Measurements from ENCODE around the gene PTTG1IP. TPM values are rescaled to one million over a fixed set of nuclear protein-coding genes. Genes with fewer than 3 reads are reported as not detected.

The PTTG1IP gene
- total RNA-seq, 1 donor: 245 TPM

DNA sequence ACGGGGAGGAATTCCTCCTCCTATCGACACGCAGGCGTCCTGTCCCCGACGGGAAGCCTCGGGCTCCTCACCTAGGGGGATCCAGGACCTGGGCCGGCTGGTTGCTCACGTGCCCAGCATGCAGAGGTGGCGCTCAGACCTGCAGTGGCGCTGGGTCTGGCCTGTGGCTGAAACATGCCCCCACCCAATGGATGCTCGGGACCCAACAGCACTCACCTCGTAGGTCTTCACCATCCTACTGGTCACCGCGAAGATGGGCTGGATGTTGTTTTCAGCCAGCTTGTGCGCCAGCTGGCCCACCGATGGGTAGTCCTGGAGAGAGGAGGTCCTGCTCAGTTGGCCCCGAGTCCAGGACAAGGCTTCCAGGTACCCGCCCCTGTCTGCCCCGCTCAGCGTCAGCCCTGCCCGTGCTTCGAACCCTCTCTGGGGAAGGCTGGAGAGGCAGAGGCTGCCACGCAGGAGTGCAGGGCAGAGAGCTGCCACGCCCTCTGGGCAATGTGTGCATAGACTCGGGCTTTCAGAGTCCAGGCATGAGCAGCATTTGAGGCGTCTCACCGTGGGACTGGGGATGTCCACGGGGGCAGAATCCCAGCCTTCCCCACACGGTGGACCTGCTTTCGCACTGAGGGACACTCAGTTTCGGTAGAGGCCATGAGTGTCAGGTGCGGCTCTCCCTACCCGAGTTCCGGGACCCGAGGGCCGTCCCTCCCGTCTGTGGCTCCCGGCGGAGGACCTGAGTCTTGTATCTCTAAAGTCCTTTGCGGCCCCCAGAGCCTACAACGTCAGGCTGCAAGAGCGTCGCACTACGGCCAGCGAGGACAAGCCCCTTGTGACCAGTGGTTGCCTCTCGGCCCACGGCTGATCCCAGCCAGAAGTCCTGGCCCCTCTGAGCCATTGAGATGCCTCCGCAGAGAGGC, 25.6 kb upstream of the PTTG1IP start:
- TF ChIP-seq, protein P1, sequence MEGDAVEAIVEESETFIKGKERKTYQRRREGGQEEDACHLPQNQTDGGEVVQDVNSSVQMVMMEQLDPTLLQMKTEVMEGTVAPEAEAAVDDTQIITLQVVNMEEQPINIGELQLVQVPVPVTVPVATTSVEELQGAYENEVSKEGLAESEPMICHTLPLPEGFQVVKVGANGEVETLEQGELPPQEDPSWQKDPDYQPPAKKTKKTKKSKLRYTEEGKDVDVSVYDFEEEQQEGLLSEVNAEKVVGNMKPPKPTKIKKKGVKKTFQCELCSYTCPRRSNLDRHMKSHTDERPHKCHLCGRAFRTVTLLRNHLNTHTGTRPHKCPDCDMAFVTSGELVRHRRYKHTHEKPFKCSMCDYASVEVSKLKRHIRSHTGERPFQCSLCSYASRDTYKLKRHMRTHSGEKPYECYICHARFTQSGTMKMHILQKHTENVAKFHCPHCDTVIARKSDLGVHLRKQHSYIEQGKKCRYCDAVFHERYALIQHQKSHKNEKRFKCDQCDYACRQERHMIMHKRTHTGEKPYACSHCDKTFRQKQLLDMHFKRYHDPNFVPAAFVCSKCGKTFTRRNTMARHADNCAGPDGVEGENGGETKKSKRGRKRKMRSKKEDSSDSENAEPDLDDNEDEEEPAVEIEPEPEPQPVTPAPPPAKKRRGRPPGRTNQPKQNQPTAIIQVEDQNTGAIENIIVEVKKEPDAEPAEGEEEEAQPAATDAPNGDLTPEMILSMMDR (IDR thresholded peaks at IDR 0.05; ENCODE audit: insufficient read depth, low read depth, low read length): no peak
- DNase-seq (ENCODE audit: low read depth): no peak
- no peak overlapping the region for H3K4me3 ChIP-seq (ENCODE audit: low read depth, low read length)

DNA sequence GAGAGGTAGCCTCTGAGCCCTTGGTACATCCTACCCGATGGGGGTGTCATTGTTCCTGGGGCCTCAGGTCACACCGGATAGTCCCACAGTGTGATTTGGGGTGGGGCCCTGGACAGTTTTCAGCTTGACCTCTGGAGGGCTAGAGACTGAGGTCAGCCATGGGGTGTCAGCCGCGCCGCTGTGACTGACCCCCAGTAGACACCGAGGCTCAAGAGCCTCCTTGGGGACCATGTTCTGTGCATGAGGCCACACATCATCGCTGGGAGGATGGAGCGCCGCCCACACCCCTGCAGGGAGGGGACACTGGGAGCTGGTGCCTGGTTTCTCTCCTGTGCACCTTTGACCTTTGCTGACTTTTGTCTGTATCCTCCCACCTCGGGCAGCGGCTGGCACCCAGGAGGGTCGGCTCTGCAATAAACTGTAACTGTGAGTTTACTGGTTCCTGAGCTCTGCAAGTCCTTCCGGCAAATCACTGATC, 24.6 kb upstream of the PTTG1IP start:
- TF ChIP-seq, protein P1 (IDR thresholded peaks at IDR 0.05; ENCODE audit: insufficient read depth, low read depth, low read length): no peak
- DNase-seq (ENCODE audit: low read depth): no peak
- no peak overlapping the region for H3K4me3 ChIP-seq (ENCODE audit: low read depth, low read length)

DNA sequence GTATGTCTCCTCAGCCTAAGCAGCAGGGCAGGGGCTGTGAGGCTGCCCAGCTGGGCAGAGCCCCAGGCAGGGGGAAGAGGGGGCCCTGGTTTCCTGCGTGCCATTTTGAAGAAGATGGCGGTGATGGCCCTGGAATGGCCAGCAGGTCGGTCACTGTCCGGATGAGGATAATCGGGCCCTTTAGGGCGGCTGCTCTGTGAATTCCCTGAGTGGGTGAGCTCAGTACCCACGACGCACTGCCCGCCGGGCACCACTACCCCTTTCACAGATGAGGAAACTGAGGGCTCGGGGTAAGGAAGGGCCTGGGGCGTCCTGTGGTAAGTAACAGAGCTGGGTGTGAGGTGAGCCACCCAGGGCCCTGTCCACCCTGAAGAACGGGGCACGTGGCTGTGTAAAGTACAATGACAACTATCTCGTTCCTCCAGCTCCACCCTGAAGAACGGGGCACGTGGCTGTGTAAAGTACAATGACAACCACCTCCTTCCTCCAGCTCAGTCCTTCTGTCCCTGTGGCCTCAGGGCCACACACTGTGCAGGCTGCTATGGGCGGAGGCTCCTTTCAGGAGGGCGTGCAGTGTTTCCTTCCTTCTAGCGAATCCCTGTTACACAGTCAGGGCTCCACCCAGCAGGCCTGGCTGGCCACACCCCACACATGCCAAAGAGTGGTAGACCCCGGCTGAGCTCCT, 24.0 kb upstream of the PTTG1IP start:
- H3K4me3 ChIP-seq (ENCODE audit: low read depth, low read length): no peak overlapping the region
- no peak for DNase-seq (ENCODE audit: low read depth)
- TF ChIP-seq, protein P1 (IDR thresholded peaks at IDR 0.05; ENCODE audit: insufficient read depth, low read depth, low read length): no peak

DNA sequence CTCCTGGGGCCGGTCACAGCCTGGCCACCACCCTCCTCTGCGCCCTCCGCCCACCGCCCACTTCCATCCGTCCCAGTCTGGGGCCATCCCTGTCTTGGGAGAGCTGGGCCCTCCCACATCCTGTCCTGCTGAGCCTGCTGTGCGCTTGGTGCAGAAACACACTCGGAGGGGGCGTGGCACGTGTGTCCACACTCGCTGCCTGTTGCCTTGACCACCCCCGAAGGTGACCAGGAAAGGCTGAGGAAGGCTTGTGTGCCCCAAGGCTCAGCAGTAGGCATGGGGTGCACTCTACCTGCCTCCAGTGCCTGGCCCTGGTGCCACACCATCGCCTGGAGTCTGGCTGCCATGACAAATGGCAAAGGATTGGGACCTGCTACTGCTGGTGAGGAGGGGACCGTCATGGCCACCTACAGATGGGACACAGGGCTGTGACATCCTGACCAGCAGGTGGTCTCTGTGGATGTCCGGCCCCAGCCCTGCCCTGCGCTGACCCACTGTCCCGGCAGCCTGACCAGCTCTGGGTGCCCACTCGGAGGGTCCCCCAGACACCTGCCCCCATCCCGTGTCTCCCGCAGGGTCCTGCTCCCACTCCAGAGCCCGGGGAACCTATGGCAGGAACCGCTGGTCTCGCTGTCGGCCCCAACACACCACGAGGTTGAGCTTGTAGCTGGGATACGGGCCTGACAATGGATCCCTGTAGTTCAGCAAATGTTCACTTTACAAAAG, 23.2 kb upstream of the PTTG1IP start:
- no peak overlapping the region for H3K4me3 ChIP-seq (ENCODE audit: low read depth, low read length)
- DNase-seq (ENCODE audit: low read depth): no peak
- TF ChIP-seq, protein P1 (IDR thresholded peaks at IDR 0.05; ENCODE audit: insufficient read depth, low read depth, low read length): no peak

DNA sequence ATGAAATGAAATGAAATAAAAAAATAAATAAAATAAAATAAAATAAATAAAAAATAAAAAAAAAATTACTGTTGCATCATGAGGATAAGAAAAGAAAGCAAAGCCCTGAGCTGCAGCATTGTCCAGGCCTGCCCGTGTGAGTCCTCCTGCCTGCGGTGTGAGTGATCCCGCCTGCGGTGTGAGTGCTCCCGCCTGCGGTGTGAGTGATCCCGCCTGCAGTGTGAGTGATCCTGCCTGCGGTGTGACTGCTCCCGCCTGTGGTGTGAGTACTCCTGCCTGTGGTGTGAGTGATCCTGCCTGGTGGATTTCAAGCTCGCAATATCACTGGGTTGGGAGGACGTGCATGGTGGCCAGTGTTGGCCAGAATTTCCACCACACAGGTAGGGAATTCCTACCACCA, 22.4 kb upstream of the PTTG1IP start:
- DNase-seq (ENCODE audit: low read depth): no peak
- no peak overlapping the region for H3K4me3 ChIP-seq (ENCODE audit: low read depth, low read length)
- TF ChIP-seq, protein P1 (IDR thresholded peaks at IDR 0.05; ENCODE audit: insufficient read depth, low read depth, low read length): no peak

DNA sequence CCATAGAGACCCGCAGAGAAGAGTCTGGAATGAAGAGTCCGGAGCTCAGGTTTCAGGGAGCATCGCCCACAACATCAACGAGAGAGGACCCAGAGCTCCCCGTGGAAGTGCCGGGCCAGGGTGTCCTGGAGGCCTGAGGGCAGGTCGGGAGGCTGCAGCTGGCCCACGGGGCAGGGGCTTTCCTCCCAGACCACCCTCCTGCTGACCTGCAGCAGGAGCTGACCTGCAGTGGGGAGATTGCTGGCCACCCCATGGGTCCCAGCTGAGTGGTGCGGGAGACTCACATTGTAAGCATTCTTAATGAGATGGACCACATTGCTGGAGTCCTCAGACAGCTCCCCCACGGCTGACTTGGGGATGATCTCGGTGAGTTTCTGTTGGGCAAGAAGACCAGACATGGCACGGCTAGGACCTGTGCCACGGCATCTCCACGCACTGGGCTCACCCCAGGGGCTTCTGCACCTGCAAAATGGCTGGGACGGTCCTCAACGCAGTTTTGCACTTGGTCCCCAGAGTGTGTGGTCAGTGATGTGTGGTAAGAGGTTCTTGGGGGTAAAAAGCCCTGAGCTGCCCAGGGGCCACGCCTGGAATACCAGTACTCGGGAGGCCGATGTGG, 21.3 kb upstream of the PTTG1IP start:
- H3K4me3 ChIP-seq (ENCODE audit: low read depth, low read length): no peak overlapping the region
- no peak for DNase-seq (ENCODE audit: low read depth)
- TF ChIP-seq, protein P1 (IDR thresholded peaks at IDR 0.05; ENCODE audit: insufficient read depth, low read depth, low read length): no peak
